K562 (cell line): ENCODE measurements around the gene RBM46. TPM values are rescaled to one million over a fixed set of nuclear protein-coding genes. Genes with fewer than 3 reads are reported as not detected.

Experiments
- ATAC-seq: fragments of 200-7000 bp; cut with Tn5 transposase; 3 replicates; pipeline ENCODE4 v1.9.1; 2020; ENCODE audit warnings: moderate library complexity
- BruUV-seq: library from RNA; stranded (reverse); fragments of 400-500 nt; replicated peaks from 2 replicates; lab custom pipeline; 2021; lab: Mats Ljungman, UMichigan
- CTCF ChIA-PET: fragments of 300-600 bp; formaldehyde crosslinking; extraction: SDS; loops from one replicate; lab custom pipeline; 2021; ENCODE audit warnings: low intra/inter-chr PET ratio; lab: Yijun Ruan, JAX
- POLR2A ChIA-PET: fragments of 300-600, 350-650 bp; sonication (Branson Sonifier 250); formaldehyde crosslinking; extraction: SDS; loops from one replicate; lab custom pipeline; 2021; ENCODE audit warnings: antibody characterized with exemption, inconsistent platforms; lab: Yijun Ruan, JAX
- DNase-seq, 4 experiments: peaks; one replicate each; pipeline versions ENCODE4 v3.0.0 to v3.0.0-alpha.2; 2011 to 2018; ENCODE audit warnings: low spot score in 3 of 4, mixed read lengths in 3 of 4; ENCODE audit errors: extremely low read depth in 1 of 4
- FAIRE-seq: peaks from 2 replicates; lab custom pipeline; 2011; peaks lifted over from hg19 to GRCh38; lab: Jason Lieb, UNC
- H2AFZ ChIP-seq: 2 replicates; pipeline ENCODE4 v1.6.0; 2011; ENCODE audit warnings: low read depth, low read length, control low read depth, inconsistent platforms
- H3K27ac ChIP-seq: fragments of 200-600 bp; 3 replicates; pipeline ENCODE4 v1.8.0; 2011; ENCODE audit warnings: low read depth, mild to moderate bottlenecking, control low read depth, inconsistent platforms, low read length, moderate library complexity, mixed read lengths; ENCODE audit errors: extremely low read depth
- H3K27me3 ChIP-seq, 2 experiments: fragments of 300-600 bp in 1 of 2; 2 replicates in 1 of 2; 3 replicates in 1 of 2; pipeline versions ENCODE4 v1.6.0 to v1.8.0; 2011; ENCODE audit warnings: inconsistent platforms in 2 of 2, low read length in 2 of 2, mild to moderate bottlenecking in 1 of 2, mixed read lengths in 1 of 2, moderate library complexity in 1 of 2; ENCODE audit not compliant: control insufficient read depth in 2 of 2, insufficient read depth in 2 of 2
- H3K36me3 ChIP-seq: fragments of 300-600 bp; 3 replicates; pipeline ENCODE4 v1.8.0; 2011; ENCODE audit warnings: mild to moderate bottlenecking, low read length, inconsistent platforms; ENCODE audit not compliant: control insufficient read depth, insufficient read depth
- H3K4me1 ChIP-seq, 2 experiments: fragments of 200-600 bp in 1 of 2; replicated peaks in 1 of 2; 2 replicates in 1 of 2; 3 replicates in 1 of 2; pipeline versions ENCODE4 v1.5.1 to v1.8.0; 2011; ENCODE audit warnings: inconsistent platforms in 2 of 2, low read length in 2 of 2, mild to moderate bottlenecking in 1 of 2, mixed read lengths in 1 of 2, moderate library complexity in 1 of 2; ENCODE audit not compliant: control insufficient read depth in 2 of 2, insufficient read depth in 2 of 2
- H3K4me2 ChIP-seq: 2 replicates; pipeline ENCODE4 v1.6.1; 2011; ENCODE audit warnings: low read length, control low read depth, inconsistent platforms, mixed read lengths; ENCODE audit not compliant: insufficient read depth
- H3K4me3 ChIP-seq: fragments of 200-600 bp; sonication (generic), shearing (Covaris generic); 2 replicates; pipeline ENCODE4 v1.5.1; 2016; ENCODE audit warnings: control low read depth, inconsistent platforms
- H3K79me2 ChIP-seq: fragments of 200-600 bp; 3 replicates; pipeline ENCODE4 v1.8.0; 2011; ENCODE audit warnings: low read length, inconsistent platforms; ENCODE audit not compliant: control insufficient read depth, insufficient read depth
- H3K9ac ChIP-seq, 2 experiments: 2 replicates each; pipeline versions ENCODE4 v1.6.0 to v1.6.1; 2011; ENCODE audit warnings: low read depth in 2 of 2, low read length in 2 of 2, control low read depth in 1 of 2, inconsistent platforms in 1 of 2, mild to moderate bottlenecking in 1 of 2, mixed read lengths in 1 of 2; ENCODE audit not compliant: insufficient read depth in 1 of 2
- H3K9me1 ChIP-seq: one replicate; pipeline ENCODE4 v1.6.0; 2011; ENCODE audit warnings: inconsistent platforms, mild to moderate bottlenecking, low read length, moderate library complexity; ENCODE audit not compliant: control insufficient read depth, insufficient read depth
- H3K9me3 ChIP-seq: replicated peaks from 2 replicates; pipeline ENCODE4 v1.5.1; 2011; ENCODE audit warnings: low read depth, low read length, inconsistent platforms; ENCODE audit not compliant: control insufficient read depth, insufficient read depth
- H4K20me1 ChIP-seq: replicated peaks from 2 replicates; pipeline ENCODE4 v1.6.1; 2011; ENCODE audit warnings: low read length, inconsistent platforms, mixed read lengths; ENCODE audit not compliant: control insufficient read depth, insufficient read depth
- ADNP ChIP-seq: fragments of 200-800 bp; sonication (Bioruptor generic); IDR thresholded peaks from 2 replicates; pipeline ENCODE4 v1.6.1; 2016; ENCODE audit warnings: missing genetic modification characterization, missing compliant biosample characterization
- ATF7 ChIP-seq: fragments of 450-650 bp; IDR thresholded peaks from 2 replicates; pipeline ENCODE4 v1.7.1; 2014; ENCODE audit warnings: mild to moderate bottlenecking, moderate library complexity
- CCNT2 ChIP-seq: IDR thresholded peaks from 2 replicates; pipeline ENCODE4 v1.6.1; 2011; ENCODE audit warnings: borderline replicate concordance, low read depth, mild to moderate bottlenecking, moderate library complexity, mixed read lengths, low read length; ENCODE audit not compliant: insufficient read length; ENCODE audit errors: extremely low read depth
- HMG20A ChIP-seq: fragments of 450-650 bp; formaldehyde crosslinking; conservative IDR thresholded peaks from 2 replicates; pipeline ENCODE4 v1.4.0; 2020; ENCODE audit warnings: mild to moderate bottlenecking, mixed read lengths
- MECOM ChIP-seq: fragments of 250-450 bp; sonication (Bioruptor Pico); IDR thresholded peaks from 2 replicates; pipeline ENCODE4 v1.8.0; 2022; ENCODE audit warnings: inconsistent platforms
- POLR2B ChIP-seq: fragments of 450-650 bp; IDR thresholded peaks from 2 replicates; pipeline ENCODE4 v1.6.1; 2018; ENCODE audit warnings: low read depth; ENCODE audit not compliant: partially characterized antibody
- SIN3B ChIP-seq: fragments of 450-650 bp; IDR thresholded peaks from 2 replicates; pipeline ENCODE4 v1.6.1; 2017; ENCODE audit warnings: low read depth, mild to moderate bottlenecking, moderate library complexity
- VEZF1 ChIP-seq: fragments of 200-800 bp; sonication (Bioruptor generic); IDR thresholded peaks from 2 replicates; pipeline ENCODE4 v1.6.1; 2017; ENCODE audit warnings: missing genetic modification characterization, missing compliant biosample characterization
- XRCC3 ChIP-seq: fragments of 450-650 bp; IDR thresholded peaks from 2 replicates; pipeline ENCODE4 v1.6.1; 2017; ENCODE audit warnings: mild to moderate bottlenecking, moderate library complexity
- ZNF23 ChIP-seq: fragments of 250-450 bp; sonication (Bioruptor Pico); IDR thresholded peaks from 2 replicates; pipeline ENCODE4 v1.4.0; 2020; ENCODE audit warnings: mild to moderate bottlenecking
- ZNF316 ChIP-seq: fragments of 450-650 bp; IDR thresholded peaks from 2 replicates; pipeline ENCODE4 v1.6.1; 2016
- WGBS: fragments of 100-300 bp; shearing (Covaris generic); methylation state at CpG from one replicate; pipeline ENCODE4 v1.1.6; 2016; ENCODE audit warnings: low coverage, mixed read lengths; ENCODE audit not compliant: insufficient coverage; ENCODE audit errors: missing lambda C conversion rate; 5-methylcytosine and 5-hydroxymethylcytosine counted together
- in situ Hi-C: fragments of 300-500 bp; cut with MboI; formaldehyde crosslinking; loops from 4 replicates; pipeline ENCODE4 v1.15.0; 2018; ENCODE audit warnings: inconsistent platforms, mixed read lengths
- intact Hi-C: fragments of 100-400 bp; cut with micrococcal nuclease; formaldehyde crosslinking; loops from 2 replicates; pipeline ENCODE4 v1.14.2; 2022
- polyA plus RNA-seq, 8 experiments: library from polyadenylated mRNA; depleted of rRNA in 4 of 8; stranded (reverse) in 5 of 8; unstranded in 3 of 8; fragments of >200 nt; fragmentation: Nextera tagmentation in 2 of 8; fragmentation: Illumina TruSeq in 1 of 8; extraction: Ambion mirVana in 2 of 8; extraction: Trizol in 1 of 8; gene quantifications; 2 replicates each; pipeline versions ENCODE4 v1.2.1 to v1.2.3, GENCODE V29; 2011 to 2014; ENCODE audit warnings: inconsistent platforms in 1 of 8, missing spikeins in 1 of 8
- total RNA-seq, 7 experiments: library from RNA; depleted of rRNA in 6 of 7; stranded (reverse); fragments of >200 nt in 6 of 7; fragmentation: Illumina TruSeq in 2 of 7; extraction: Trizol in 2 of 7; gene quantifications; 2 replicates each; pipeline versions ENCODE4 v1.2.1 to v1.2.3, GENCODE V29; 2011 to 2021; ENCODE audit warnings: low replicate concordance in 1 of 7
- TF ChIP-seq, protein P1 (sequence below): IDR thresholded peaks from 2 replicates; pipeline ENCODE4 v1.6.1; 2016; ENCODE audit warnings: missing genetic modification characterization, missing compliant biosample characterization

RBM46 gene
- total and polyA plus RNA-seq, 9 of the 15 experiments (the other 6 are each of a cell fraction or from before 2014, with no cell fraction given): 0.04 TPM; not detected in 8

DNA sequence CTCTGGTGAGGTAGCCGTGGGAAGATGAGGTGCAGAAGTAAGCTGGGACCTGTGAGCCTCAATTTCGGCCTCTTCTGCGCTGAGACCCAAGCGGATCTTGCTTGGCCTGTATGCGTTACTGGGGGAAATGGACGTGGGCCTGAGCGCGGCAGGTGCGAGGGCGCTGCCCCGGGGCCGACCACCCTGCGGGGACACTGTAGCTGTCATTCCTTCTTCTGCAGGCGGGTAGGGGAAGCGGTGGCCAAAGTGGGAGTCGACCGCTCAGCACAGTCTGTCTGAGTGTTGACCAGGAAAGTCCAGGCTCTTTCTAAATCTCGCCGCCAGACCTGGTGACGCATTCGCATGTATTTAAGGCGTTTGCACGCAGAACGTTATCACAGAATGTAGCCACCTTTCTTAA, 40.6 kb upstream of the RBM46 start:
- no peaks in the 10 kb centered on the region for H3K9me1 ChIP-seq
- FAIRE-seq (no peak), DNase-seq (no peak), ATAC-seq (no peak; the same call in 2 of the 3 replicates)
- no peak overlapping the region for H3K27ac ChIP-seq
- no peaks in the 10 kb centered on the region for H3K9me3 ChIP-seq
- H2AFZ ChIP-seq: no peak overlapping the region
- no peaks in the 10 kb centered on the region for H4K20me1 ChIP-seq
- ChIA-PET POLR2A (no interaction called here), CTCF (no interaction called here)
- in situ Hi-C loops (no loop called here), intact Hi-C loops (no loop called here)
- peaks cover 0 to 16% of the 10 kb centered on the region in 2 experiments; a peak in 2 of 5 replicates for H3K4me1 ChIP-seq
- no peak overlapping the region for H3K4me3 ChIP-seq
- no peaks in the 10 kb centered on the region for H3K79me2 ChIP-seq
- TF ChIP-seq MECOM (CRISPR knock-in tag) (no peak), SIN3B (no peak), HMG20A (no peak), ZNF23 (no peak), ADNP (no peak), ZNF316 (no peak), ATF7 (no peak)
- no peak overlapping the region for H3K9ac ChIP-seq
- no TSS peak for BruUV-seq
- peaks cover 15 to 39% of the 10 kb centered on the region in 2 experiments; a peak in 4 of 5 replicates for H3K27me3 ChIP-seq
- no peaks in the 10 kb centered on the region for H3K36me3 ChIP-seq
- H3K4me2 ChIP-seq: no peak overlapping the region
- WGBS: 4% methylated on average over 24 of the region's 24 CpGs

DNA sequence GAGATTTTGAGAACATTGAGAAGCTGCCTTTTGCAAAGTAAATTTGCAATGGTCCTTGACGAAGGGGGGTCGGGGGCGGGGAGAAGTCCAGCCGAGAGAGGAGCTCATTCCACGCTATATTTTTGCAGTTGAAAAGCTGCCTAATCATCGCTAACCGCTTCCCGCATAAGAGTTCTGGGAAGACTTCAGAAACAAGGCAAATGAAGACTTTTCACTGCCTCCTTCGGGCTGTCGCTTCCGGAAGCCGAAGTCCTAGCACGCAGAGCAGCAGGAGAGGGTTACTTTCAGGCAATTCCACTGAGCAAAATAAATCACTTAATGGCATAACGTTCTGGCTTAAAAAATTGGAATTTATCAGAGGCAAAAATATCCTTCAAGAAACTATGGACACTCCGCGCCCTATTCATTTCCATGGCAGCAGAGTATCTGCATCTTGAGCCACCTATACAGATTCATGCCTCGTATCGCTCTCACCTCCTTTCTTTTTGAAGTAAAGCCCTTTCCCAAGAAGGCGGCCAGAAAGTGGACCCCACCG, 39.9 kb upstream of the RBM46 start:
- no TSS peak for BruUV-seq
- no peaks in the 10 kb centered on the region for H4K20me1 ChIP-seq
- H3K79me2 ChIP-seq: no peaks in the 10 kb centered on the region
- peaks cover 15 to 39% of the 10 kb centered on the region in 2 experiments; a peak in 4 of 5 replicates for H3K27me3 ChIP-seq
- H3K9me1 ChIP-seq: no peaks in the 10 kb centered on the region
- no peak overlapping the region for H3K27ac ChIP-seq
- CTCF ChIA-PET: no interaction called here
- H2AFZ ChIP-seq: no peak overlapping the region
- intact Hi-C loops (no loop called here), in situ Hi-C loops (no loop called here)
- no peak overlapping the region for H3K4me2 ChIP-seq
- H3K9me3 ChIP-seq: no peaks in the 10 kb centered on the region
- H3K9ac ChIP-seq: no peak overlapping the region
- 20% methylated on average over 20 of the region's 20 CpGs for WGBS
- no peak for ATAC-seq
- POLR2A ChIA-PET: interaction anchor here (0.8 kb wide), 1 partner anchor 188 kb away, joined by 4 read pairs; no protein-coding TSS in a partner anchor
- DNase-seq: no peak
- no peak overlapping the region for H3K4me3 ChIP-seq
- H3K36me3 ChIP-seq: no peaks in the 10 kb centered on the region
- no peak for FAIRE-seq
- peaks cover 0 to 16% of the 10 kb centered on the region in 2 experiments; a peak in 2 of 5 replicates for H3K4me1 ChIP-seq
- TF ChIP-seq, protein P1, sequence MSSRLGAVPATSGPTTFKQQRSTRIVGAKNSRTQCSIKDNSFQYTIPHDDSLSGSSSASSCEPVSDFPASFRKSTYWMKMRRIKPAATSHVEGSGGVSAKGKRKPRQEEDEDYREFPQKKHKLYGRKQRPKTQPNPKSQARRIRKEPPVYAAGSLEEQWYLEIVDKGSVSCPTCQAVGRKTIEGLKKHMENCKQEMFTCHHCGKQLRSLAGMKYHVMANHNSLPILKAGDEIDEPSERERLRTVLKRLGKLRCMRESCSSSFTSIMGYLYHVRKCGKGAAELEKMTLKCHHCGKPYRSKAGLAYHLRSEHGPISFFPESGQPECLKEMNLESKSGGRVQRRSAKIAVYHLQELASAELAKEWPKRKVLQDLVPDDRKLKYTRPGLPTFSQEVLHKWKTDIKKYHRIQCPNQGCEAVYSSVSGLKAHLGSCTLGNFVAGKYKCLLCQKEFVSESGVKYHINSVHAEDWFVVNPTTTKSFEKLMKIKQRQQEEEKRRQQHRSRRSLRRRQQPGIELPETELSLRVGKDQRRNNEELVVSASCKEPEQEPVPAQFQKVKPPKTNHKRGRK: no peak
- TF ChIP-seq VEZF1 (no peak), POLR2B (no peak), CCNT2 (no peak), XRCC3 (no peak)
